Medulla oblongata (tissue), 1 donor: ENCODE data around the gene ABI3BP.

Source experiments
- DNase-seq: peaks from one replicate; pipeline ENCODE4 v3.0.0-alpha.2; 2015; ENCODE audit errors: extremely low spot score

The ABI3BP gene

GRCh38 chr3:100775669-100776068 is 217.6 kb downstream of the ABI3BP start:
- DNase-seq, result no peak

GRCh38 chr3:100775226-100775625 is 218.0 kb downstream of the ABI3BP start:
- DNase-seq, result no peak

GRCh38 chr3:100769693-100770092 is 223.5 kb downstream of the ABI3BP start:
- DNase-seq, result no peak

DNA sequence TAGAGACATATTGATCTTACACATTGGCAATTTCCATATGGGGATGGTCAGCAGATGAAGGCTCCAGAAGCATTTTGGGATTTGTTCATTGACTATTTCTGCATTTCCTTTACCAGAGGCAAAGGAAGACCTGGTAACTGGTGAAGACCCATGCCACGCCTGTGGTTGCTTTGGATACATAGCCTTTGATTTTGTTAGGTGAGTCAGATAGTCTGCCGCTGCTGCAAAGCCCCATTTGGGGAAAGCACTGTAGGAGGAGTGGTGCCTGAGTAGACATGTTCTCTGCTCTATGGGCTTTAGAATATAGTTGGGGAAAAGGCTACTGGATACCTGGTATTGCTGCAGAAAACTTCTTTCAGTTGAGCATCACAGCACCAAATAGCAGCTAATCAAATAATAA is 227.2 kb downstream of the ABI3BP start:
- no peak for DNase-seq

- DNase-seq, result no peak
These were observed 227.7 kb downstream of the ABI3BP start for GRCh38 chr3:100765437-100765975.

DNA sequence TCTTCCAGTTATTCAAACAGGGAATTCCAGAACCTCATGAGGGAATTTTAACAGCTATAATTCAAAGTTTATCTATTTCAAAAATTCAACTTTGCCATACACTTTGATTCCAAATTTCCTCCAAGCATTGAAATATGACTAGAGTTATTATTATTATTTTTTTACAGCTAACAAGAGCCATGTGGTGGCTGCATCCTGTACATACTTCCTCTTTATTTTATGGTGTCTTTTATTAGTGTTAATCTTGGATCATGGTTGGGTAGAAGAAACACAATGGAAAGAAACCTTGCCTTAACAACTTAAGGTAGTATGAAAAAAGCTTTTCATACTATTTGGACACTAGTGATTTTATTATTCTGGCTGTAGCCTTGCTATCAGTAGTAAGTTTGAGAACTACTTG is 231.3 kb downstream of the ABI3BP start:
- no peak for DNase-seq

DNA sequence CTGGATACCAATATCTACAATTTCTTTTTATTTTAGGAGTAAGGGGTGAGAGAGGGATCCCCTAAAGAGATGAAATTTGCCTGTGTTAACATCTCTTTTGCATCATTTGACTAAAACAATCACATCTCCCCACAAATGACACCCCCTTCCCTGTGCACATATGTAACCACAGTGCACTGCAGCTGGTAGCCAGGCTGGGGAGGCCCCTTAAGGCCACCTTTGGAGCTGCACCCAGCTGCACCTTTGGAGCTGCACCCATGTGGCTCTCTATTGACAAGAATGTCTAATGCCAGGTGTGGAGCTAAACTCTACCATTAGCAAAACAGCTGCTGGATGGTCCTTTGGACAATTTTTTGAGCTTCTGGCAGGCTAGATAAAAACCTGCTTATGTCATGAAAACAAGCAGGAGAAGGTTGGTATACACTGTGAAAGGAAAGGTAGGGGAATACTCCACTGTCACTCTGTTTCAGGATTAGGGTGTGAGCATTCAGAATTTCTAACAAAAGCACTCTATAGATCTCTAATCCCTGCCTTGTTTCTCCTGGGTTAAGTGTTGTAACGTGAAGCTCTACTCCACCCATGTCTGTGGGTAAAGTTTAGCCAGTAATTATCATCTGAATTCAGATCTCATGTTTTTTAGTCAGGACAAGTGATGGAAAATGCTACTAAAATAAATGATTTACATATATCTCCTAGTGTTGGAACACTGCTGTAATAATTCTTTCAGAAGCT is 231.8 kb downstream of the ABI3BP start:
- no peak for DNase-seq

- no peak for DNase-seq
These were observed 232.8 kb downstream of the ABI3BP start for GRCh38 chr3:100760377-100760776.

DNA sequence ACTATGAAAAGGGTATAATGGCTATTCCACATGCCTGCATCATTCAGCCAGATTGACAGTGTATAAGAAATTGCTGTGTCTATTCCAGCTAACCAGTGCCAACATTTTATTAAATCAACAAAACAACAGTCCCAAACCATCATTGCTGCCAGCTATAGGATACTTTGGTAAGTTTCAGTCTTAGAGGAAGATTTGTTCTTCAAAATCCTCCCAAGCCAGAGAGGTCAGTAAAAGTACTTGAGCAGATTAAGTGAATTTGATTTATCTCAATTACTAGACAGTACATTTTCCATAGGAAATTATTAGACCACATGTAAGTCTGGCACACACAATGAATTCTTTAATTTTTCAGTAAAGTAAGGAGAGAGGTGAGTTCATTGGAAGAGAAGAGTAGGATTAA is 233.3 kb downstream of the ABI3BP start:
- no peak for DNase-seq

DNA sequence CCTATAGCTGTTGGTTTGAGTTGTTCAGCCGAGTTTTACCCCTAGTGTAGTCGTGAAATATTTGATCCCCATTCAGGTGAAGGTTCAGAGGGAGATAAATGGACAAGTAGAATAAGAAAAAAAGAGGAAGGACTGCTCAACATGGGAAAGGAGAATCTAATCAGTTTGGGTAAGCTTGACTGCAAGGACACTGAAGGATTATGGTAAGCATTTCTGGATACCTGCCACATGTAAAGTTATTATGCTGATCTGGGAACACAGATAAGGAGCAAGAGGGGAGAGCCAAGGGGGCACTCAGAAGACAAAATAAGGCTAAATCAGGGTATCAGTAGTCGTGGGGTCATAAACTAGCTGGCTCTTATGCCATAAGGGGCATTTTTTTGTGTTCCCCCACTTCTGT is 234.1 kb downstream of the ABI3BP start:
- DNase-seq, result no peak

DNA sequence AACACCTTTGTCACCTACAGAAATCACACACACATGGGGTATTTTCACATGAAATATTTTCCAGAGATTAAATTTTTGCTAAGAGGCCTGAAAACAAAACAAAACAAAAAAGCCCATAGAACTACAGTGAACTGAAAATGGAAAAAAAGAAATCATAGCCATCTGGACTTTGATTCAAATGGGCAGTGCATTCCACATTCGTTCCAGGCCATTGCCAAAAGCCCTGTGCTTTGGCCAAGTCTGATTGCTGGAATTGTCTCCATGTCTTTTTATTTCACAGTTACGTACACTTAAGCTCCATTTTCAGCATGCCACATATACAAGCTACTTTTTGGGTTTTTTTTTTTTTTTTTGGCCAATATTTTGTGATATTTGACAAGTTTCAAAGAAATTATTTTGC is 236.8 kb downstream of the ABI3BP start:
- peak; percentile 8 for DNase-seq

GRCh38 chr3:100754563-100755334 is 238.5 kb downstream of the ABI3BP start:
- no peak for DNase-seq

GRCh38 chr3:100753846-100754245 is 239.4 kb downstream of the ABI3BP start:
- no peak for DNase-seq

DNA sequence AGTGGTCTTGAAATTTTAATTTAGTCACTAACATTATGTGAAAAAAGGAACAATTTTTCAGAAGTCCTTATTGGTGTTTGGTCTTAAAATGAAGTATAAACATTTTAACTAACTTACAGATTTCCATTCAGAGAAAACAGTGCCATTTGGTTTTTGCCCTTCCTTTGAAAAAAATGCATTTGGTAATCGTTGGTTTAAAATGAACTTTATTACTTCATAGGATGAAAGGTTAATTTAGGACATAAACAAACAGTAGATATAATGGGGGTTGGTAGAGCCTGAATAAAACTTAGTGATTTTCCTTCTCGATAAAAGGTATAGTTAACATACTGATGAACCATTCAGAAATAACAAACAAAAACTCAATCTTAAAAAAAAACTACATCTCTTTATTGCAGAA is 244.3 kb downstream of the ABI3BP start:
- DNase-seq, result no peak

GRCh38 chr3:100748220-100748619 is 245.0 kb downstream of the ABI3BP start:
- no peak for DNase-seq

GRCh38 chr3:100746092-100746491 is 247.1 kb downstream of the ABI3BP start:
- DNase-seq, result no peak

GRCh38 chr3:100745617-100746016 is 247.6 kb downstream of the ABI3BP start:
- no peak for DNase-seq

GRCh38 chr3:100744671-100745070 is 248.6 kb downstream of the ABI3BP start:
- no peak for DNase-seq

DNA sequence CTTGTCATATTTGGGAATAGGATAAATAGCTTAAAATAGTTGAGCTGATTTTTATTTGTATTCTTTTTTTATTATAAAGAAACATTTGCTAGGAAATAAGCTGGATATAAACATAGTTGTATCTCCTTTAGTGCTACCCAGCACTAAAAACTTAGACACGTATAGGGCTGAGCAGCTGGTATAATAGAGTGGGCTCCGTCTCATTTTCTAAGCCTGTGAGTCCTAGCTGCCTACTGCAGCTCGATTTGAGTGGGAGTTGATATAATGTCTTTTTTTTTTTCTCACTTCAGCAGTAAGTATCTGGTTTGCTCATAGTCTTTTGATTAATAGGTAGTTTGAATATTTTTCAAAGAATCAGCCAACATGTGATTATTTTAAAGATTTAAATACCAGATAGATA is 249.7 kb downstream of the ABI3BP start:
- DNase-seq, result no peak

DNA sequence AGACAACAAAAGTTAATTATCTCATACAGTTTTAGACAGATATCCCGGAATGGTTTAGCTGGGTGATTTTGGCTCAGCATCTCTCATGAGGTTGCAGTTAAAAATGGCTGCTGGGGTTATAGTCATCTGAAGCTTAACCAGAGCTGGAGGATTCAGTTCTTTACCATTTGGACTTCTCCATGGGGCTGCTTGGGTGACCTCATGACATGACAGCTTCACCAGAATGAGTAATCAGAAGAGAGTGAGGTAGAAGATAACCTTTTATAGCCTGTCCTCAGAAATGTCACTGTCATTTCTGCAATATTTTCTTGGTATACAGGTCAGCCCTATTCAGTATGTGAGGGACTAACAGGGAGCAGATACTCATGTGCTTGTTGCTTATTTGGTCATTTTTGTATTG is 253.0 kb downstream of the ABI3BP start:
- no peak for DNase-seq

- peak; percentile 12 for DNase-seq
These were observed 255.9 kb downstream of the ABI3BP start for GRCh38 chr3:100737334-100737733.

DNA sequence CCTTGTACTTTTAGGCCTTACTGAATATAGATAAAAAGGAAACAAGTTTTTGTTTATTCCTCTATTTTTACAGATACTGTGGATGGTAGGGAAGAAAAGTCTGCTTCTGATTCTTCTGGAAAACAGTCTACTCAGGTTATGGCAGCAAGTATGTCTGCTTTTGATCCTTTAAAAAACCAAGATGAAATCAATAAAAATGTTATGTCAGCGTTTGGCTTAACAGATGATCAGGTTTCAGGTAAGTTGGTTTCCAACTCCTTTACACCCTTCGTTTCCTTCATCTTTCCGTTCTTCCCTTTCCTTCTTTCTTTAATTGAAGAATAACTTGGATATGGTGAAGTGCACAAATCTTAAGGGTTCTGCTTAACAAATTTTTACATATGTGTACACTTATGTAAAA is 260.8 kb downstream of the ABI3BP start:
- no peak for DNase-seq

DNA sequence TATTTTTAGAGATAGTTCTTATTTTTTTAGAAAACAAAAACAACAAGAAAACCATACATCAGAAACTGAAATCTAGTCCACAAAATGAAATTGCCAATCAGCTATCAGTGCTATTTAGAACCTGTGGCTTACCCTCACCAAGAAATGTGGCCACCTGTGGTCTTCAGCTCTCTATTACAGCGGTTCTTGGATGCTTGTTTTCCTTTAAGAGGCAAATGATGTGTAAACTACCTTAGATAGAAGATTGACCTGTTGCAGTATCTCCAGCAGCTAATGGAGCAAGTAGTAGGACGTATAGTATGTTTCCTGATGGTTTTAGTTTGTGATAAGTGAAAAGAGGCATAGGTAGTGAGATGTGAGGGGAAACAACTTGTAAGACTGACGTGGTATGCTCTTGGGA is 262.7 kb downstream of the ABI3BP start:
- DNase-seq, result no peak
